AG20443 (cell line): ENCODE measurements around the gene PRR5L.
"Not testable (repeated sequence)": the region's sequence is repeated elsewhere in the genome, so short reads cannot be mapped to it uniquely, and the experiment has no call there.

Experiments used
- DNase-seq: peaks from one replicate; pipeline ENCODE4 v3.0.0; 2012; ENCODE audit warnings: low spot score, mixed read lengths

The PRR5L gene

DNA sequence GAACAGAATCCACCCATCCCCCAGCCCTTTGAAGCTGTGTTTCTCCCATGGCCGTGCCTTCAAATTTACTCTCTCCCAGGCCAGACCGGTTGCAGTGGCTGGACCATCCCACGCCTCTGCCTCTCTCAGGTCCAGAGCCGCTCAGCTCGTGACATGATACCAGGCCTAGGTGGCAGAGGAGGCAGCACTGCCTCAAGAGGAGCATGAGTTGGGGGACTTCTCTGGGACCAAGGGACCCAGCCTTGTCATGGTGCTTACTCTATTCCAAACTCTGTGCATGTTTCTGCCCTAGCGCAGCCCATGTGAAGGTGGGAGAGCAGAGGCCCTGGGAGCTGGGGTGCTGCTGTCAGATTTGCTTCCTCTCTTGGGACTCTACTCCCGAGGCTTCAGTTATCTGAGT lies 163.0 kb downstream of the PRR5L start:
- DNase-seq: no peak

DNA sequence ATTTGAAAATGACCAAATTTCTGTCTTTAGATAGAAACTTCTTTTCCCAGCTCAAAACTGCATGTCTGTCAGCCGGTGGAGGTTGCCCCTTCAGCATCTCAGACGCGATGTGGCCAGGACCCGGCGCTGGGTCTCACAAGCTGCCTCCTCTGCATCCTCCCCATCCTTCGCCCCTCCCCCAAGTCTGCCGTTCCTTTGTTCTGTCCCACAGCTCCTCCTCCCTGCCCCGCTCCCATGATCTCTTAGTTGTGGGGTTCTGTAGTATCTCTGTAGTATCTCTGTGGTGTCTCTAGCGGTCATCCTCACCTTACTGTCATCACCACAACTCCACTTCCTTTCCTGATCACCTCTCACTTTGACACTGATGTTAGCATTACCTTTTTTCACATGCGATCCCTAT lies 164.1 kb downstream of the PRR5L start:
- DNase-seq: no peak

DNA sequence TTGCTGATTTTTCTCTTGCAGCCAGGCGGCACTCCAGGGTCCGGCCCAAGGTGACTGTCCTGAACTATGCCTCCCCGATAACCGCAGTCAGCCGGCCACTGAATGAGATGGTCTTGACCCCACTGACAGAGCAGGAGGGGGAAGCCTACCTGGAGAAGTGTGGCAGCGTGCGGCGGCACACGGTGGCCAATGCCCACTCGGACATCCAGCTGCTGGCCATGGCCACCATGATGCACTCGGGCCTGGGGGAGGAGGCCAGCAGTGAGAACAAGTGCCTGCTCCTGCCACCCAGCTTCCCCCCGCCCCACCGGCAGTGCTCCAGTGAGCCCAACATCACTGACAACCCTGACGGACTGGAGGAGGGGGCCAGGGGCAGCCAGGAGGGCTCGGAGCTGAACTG lies 166.2 kb downstream of the PRR5L start:
- no peak for DNase-seq

DNA sequence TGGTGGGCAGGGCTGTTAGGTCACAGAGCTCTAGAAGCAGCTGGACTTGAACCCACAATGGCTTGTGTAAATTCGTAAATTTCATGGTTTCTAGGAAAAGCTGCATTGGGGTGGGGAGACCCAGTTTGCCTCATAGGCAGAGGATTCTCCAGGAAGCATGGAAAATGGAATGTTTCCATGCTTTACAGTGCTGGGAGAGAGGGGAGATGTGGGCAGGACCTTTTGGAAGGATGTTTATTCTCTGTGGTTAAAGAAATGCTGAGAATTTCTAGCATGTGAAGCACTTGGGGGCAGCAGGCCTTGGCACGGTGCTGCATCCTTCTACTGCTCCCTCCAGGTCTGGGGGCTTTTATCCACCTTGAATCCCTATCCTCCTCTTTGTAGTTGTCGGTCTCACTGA lies 167.7 kb downstream of the PRR5L start:
- DNase-seq: peak; percentile 35

DNA sequence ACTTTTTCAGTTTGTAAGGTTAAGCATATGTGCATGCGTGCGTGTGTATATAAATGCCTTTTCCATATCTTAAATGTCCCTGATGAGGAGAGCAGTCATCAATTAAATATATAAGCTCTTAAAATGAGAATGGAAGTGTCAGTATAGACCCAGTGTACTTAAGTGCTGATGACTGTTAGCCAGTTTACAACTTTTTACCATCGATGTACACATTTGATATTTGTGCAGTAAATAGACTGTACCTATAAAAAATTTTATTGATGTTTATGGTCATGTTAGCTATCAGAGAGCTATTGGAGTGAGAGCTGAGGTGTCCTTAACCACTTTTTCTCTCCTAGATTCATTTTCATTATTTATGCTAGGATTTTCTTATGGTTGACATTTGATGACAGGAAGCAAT lies 168.6 kb downstream of the PRR5L start:
- DNase-seq: no peak

DNA sequence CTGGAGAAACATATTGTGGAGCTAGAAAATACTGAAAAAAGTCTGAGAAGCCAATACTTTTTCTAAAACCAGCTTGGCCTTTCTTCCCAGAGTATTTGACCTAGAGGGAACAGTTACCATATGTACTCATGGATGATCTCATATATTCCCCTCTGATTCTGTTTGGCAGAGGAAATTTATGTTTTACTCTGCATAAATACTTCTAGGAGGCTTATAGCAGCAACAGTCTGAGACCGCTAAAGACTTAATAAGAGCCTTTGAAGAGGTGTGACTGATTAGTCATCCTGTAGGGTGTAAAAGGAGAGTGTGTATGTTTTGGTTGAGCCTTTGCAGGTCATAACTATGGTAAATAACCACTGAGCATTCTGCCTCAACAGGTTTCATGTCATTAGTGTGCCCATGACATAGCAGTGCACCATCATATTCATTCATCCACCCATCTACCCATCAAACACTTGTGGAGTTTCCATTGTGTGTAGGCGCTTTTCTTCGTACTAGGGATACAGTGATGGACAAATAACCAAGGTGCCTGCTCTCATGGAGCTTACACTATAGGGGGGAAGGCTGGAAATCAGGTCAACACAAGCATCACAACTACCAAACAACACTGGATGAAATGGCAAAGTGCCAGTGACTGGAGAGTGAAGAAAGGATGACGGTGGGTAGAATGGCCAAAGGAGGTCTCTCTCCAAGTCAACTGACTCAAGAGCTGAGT lies 169.5 kb downstream of the PRR5L start:
- DNase-seq: no peak

DNA sequence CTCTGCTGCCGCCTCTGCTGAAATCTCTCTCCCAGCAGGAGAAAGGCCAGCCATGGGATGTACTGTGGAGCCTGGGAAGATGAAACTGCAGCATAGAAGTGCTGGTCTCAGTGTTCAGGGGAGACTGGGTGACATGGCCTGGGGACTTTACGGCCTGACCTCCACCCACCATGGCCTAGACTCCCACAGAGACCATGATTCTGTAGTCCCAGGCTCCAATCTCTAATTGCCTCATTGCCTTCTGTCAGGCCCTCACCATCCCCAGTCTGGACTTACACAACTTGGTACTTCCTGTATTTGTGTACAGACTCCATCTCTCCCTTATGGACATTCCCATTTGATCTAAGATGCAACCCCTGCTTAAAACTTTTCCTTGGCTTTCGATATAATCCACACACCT lies 170.9 kb downstream of the PRR5L start:
- DNase-seq: no peak

DNA sequence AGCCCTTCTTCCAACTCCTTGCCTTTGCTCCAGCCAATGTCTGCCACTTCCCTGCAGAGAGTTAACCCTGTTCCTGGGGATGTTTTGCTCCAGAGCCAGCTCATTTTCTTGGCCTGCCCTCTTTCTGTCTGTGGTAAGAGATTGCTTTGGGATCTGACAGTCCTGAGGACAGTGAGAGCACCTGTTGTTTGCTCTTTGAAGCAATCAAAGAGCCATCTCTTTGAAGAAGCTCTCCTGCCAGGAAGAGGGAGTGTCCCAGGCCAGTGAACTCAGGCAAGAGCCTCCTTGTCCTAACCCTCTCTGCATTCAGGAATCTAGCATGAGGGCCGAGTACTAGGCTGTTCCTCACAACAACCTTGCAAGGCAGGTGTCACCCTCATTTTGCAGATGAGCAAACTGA lies 171.8 kb downstream of the PRR5L start:
- DNase-seq: no peak

DNA sequence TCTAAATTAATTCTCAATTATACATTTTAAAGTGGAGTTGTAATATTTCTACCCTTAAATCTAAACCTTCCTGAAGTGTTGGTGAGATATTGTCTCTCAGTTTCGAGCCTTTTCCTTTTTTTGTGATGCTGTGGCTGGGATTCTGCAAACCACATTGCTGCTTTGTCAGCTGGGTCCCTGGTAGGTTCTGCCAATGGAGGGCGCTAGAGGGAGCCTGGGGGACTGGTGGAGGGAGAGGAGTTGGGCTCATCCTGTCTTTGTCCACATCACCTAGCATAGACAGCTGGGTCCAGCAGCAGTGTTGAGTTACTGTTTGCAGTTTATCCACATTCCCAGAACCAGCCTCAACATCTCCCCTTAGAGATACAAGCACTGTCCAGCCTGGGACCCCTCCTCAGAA lies 173.0 kb downstream of the PRR5L start:
- peak; percentile 46 for DNase-seq

DNA sequence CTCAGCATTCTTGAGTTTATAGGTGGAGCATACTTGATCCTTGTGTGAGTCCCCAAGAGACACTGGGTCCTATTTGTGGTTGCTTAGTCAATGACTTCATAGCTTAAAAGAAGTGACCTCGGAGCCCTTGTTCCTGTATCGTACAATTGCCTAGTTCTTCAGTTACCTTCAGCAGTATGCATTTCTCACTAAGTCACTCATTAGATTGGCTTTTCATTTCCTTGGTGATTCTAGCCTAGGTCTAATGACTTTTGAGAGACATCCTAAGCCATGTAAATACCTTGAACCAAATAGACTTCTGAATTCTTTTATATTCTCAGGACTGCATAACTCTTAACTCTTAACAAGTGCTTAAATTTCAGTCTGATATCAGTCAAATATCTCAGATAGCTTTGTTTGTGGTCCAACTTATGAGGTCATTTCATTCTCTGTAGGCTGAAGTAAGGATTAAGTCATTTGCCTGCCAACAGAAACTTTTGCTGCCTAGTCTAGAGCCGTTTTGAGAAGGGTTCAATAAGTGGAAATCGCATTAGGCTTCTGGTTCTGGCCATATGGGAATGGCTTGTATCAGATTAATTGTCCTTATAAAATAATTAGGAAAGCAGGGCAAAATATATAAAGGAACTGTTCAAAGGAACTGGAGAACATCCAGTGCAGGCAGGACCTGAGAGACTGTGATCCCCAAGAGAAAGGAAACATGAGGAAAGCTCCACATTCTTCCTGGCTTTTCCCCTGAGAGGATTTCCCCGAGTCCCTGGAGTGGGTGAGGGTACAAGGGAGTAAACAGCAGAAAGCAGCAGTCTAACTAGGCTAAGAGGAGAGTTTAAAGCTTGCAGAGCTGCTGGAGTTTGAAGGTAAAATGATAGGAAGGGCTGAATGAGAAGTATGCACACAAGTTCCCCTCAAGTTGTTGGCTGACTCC lies 174.1 kb downstream of the PRR5L start:
- peak; percentile 29 for DNase-seq

DNA sequence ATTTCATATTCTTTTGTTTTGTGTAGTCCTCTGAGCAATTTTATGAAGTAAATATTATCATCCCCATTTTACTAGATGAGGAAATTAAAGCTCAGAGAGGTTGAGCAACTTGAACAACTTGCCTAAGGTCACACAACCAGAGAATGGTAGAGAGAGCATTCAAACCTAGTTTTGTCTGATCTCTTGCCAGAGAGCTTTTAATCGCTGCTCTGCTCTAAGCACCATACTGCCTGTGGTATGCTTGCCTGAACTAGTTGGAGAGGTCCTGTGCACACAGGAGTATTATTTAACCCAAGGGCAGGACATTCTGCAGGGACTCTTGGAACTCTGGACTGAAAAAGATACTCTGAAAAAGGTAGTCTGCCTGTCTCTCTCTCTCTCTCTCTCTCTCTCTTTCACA lies 175.5 kb downstream of the PRR5L start:
- DNase-seq: no peak

DNA sequence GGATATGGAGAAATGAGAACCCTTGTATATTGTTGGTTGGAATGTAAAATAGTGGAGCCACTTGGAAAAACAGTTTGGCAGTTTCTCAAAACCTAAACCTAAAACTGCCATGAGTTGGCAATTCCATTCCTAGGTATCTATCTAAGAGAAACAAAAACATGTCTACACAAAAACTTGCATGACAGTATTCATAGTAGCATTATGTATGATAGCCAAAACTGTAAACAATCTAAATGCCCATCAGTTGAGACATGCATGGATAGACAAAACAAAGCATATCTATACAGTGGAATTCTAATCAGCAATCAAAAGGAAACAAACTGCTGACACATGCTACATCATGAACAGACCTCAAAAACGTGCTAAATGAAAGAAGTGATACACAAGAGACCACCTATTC lies 179.1 kb downstream of the PRR5L start:
- no peak for DNase-seq

DNA sequence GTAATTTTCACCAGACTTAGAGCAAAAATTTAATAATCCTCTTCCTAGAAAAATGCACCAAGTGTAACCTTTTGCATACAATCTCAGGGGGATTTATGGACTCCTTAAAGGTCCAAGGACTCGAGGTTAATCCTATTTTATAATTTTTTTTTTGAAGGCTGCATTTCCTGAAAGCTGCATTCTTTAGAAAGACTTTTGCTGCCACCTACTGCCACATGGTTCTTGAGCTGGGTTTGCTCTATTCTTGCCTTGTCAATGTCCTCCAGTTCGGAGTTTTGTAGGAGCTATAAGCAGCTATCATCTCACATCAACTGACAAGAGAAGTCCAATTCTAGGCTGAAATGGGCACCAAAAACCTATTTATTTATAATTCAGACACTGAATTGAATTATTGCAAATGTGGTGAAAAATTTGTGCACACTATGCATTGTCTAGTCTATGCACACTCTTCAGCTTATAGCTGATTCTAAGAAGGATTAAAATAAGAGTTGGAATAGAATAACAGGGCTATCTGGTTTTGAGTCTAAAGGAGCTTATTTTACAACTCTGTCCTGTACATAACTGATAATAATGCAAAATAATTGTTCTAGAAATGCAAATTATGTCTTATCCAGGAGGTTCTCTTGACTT lies 182.7 kb downstream of the PRR5L start:
- DNase-seq: peak; percentile 65

DNA sequence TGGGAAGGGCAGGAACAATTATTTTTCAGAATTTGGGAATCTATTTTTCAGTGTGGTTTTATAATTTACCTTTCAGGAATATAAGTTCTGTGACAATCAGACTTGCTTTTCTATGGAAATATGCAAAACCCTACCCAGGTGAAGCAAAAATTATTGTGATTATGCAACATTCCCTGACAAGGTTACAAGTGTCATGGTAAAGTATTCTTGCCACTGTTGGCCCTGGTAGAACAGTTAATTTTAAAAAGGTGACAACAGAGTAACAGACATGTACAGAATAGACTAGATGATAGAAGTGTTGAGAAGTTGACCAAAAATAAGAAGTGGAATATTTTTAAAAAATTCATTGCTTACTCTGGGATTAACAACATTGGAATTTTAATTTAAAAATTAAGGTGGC lies 184.7 kb downstream of the PRR5L start:
- DNase-seq: no peak

DNA sequence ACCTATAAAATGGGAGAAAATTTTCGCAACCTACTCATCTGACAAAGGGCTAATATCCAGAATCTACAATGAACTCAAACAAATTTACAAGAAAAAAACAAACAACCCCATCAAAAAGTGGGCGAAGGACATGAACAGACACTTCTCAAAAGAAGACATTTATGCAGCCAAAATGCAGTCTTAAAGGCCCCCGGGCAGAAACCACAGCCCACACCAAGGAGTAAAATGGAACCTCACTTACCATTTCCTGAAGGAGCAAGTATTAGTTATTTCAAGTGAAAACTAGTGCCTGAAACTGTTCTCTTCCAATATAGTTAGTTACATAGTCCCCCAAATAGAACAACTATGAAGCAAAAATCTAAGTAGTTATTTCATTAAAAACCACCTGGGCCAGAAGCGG lies 187.0 kb downstream of the PRR5L start:
- DNase-seq: not testable (repeated sequence)

DNA sequence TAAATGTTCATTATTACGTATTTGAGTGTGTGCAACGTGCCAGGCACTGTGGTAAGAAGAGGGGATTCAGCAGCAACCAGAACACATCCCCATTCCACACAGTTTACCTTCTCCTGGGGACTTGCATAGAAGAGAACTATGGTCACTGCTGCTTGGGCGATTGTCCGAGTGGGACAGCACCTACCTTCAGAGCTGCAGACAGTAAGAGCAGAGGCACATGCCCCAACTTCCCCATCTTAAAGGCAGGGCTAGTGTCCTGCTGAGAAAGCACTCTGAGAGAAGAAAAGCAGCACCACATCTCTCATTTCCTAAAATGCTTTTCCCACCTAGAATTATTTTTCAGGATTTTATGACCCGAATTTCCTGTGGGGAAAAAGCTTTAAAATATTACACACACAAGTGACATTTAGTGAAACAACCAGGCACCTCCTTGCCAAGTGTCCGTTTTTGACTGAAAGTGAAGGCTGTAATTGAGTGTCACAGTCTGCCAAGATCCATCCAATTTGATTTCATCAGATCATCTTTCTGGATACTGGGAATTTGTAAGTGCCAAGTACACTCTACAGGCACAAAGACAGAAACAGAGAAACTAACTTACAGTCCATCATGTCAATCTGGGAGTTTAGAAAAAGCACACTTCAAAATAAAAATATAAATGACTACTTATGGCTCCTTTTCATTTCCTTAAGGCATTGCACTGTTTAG lies 189.4 kb downstream of the PRR5L start:
- no peak for DNase-seq

DNA sequence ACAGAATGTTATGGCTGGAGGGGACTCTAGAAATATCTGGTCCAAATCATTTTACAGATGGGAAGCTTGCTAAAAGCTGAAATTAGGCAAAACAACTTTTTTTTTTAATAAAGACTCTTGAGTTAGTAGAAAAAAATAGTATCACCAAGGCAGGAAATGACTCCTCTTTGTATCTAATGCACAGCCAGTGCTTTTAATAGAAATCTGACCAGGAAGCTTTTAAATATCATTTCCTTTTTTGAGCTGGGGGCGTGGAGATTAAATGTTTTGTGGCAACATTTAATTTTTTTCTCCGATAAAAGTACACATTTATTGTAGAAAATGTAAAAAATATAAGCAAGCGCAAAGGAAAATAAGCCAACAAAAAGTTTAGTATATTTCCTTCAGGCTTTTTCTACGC lies 191.5 kb downstream of the PRR5L start:
- DNase-seq: no peak

DNA sequence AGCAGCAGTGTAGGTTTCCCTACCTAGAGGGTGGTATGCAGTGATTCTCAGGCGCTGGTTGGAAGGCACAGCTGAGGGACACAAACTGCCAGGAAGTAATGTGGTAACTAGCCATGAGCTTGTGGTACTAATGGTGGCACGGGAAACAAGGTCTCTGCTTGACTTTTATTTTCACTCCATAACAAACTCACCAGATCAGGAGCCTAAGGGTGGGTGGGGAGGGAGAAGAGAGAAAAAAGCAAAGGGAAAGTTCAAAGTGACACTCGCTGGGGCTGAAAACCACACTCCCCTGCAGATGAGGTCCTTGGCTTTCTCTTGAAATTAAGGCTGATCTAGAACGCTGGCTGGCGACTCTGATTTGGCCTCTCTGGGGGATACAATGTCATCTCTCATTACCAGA lies 192.0 kb downstream of the PRR5L start:
- DNase-seq: no peak

DNA sequence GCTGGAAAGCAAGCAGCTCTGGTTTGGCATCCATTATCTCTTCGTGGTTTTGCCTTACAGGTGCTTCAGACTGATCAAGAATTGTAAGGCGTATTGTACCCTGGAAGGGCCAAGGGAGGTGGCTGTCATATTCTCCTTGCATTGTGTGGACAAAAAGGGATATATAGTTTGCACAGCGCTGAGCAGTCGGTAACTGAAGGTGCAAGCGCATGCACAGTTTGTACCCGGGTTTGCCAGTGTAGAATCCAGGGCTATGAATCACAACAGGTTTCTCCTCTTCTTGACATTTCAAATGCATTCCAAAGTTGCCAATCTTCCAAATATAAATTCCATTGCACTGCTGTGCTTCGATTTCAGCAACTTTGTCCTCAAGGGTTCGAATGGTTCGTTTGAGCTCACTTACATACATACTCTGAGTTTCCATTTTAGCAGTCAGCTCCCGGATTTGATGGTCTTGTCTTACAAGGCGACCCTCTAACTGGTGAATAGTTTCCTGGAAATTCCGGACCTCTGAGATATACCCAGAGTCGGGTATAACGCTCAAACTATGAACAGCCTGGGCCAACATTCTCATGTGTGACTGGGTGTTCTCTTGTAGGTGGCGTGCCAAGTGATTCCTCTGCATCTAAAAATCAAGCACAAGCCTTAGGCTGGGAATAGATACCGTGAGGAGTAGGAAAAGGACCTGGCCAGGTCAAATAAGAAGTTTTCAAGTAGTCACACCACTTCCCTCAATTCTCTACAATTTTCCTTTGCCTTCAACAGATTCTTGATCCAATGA lies 194.1 kb downstream of the PRR5L start:
- no peak for DNase-seq

DNA sequence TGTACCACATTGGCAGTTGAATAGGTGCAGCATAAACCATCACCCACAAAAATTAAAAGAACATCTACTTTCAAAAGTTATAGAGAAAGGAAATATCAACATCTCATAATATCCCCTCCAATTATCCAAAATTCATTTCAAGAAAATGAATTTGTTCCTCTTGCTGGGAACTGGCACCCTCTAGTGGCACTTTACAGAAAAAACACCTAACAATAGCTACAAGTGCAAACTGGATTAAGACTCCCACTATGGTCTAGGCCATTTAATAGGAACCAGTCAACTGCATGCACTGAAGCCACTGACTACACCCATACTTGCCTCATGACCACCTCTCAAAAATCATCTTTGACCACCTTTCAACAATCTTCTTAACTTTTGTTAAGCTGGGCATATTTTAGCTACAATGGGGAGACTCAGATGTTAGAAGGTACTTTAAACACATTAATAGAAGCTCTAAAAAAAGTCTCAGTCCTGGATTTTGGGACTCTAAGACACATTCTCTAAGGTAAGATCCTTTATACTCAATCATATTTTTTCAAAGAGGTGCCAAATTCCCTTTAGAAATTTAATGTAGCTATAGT lies 196.7 kb downstream of the PRR5L start:
- peak; percentile 56 for DNase-seq

DNA sequence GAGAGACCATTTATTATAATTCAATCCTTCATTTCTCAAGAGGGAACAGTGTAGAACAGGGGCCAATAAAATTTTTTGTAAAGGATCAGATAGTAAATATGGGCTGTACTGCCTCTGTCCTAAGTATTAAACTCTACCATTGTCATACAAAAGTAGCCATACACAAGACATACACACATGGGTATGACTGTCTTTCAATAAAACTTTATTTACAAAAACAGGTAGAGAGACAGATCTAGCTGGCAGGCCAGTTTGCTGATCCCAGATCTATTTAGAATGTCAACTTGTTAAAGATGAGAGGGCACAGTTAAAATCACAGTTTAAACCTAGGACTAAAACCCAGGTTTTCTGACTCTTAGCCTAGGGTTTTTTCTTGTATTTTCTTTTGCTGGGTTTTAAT lies 197.2 kb downstream of the PRR5L start:
- no peak for DNase-seq
